KMS-11 (cell line): ENCODE measurements around the gene SV2C.
A peak's percentile ranks its signal among the peaks of the same experiment; 100 is the strongest.

Experiments used
- H2AFZ ChIP-seq: fragments of 200-600 bp; sonication (generic); 2 replicates; pipeline ENCODE4 v1.6.1; 2016; ENCODE audit warnings: antibody characterized with exemption, mixed run types, low read depth
- H3K27ac ChIP-seq: fragments of 200-600 bp; sonication (generic); 2 replicates; pipeline ENCODE4 v1.6.1; 2016; ENCODE audit warnings: mild to moderate bottlenecking, mixed run types
- H3K27me3 ChIP-seq: fragments of 200-600 bp; sonication (generic); 2 replicates; pipeline ENCODE4 v1.6.1; 2017; ENCODE audit warnings: mild to moderate bottlenecking, low read depth, mixed run types, moderate library complexity; ENCODE audit not compliant: insufficient read depth
- H3K36me3 ChIP-seq: fragments of 200-600 bp; sonication (generic); 2 replicates; pipeline ENCODE4 v1.6.1; 2017; ENCODE audit warnings: mild to moderate bottlenecking, mixed run types; ENCODE audit not compliant: insufficient read depth
- H3K4me1 ChIP-seq: fragments of 200-600 bp; sonication (generic); 2 replicates; pipeline ENCODE4 v1.6.1; 2016; ENCODE audit warnings: mild to moderate bottlenecking, low read depth, mixed run types; ENCODE audit not compliant: poor library complexity, severe bottlenecking
- H3K4me2 ChIP-seq: fragments of 200-600 bp; sonication (generic); 2 replicates; pipeline ENCODE4 v1.7.0; 2016; ENCODE audit warnings: mild to moderate bottlenecking, mixed run types
- H3K4me3 ChIP-seq: fragments of 200-600 bp; sonication (generic); IDR thresholded peaks from 2 replicates; pipeline ENCODE4 v1.6.1; 2017; ENCODE audit warnings: low read depth, low read length, mixed read lengths; ENCODE audit not compliant: insufficient read depth
- H3K79me2 ChIP-seq: fragments of 200-600 bp; sonication (generic); 2 replicates; pipeline ENCODE4 v1.6.1; 2016; ENCODE audit warnings: low read depth, mixed run types; ENCODE audit not compliant: insufficient read depth
- H3K9ac ChIP-seq: fragments of 200-600 bp; sonication (generic); 2 replicates; pipeline ENCODE4 v1.6.1; 2016; ENCODE audit warnings: mild to moderate bottlenecking, mixed run types
- H4K20me1 ChIP-seq: fragments of 200-600 bp; sonication (generic); 2 replicates; pipeline ENCODE4 v1.6.1; 2016; ENCODE audit warnings: mild to moderate bottlenecking, mixed run types; ENCODE audit not compliant: insufficient read depth
- TF ChIP-seq, protein P1 (sequence below): fragments of 200-600 bp; sonication (generic); conservative IDR thresholded peaks from 2 replicates; pipeline ENCODE4 v1.6.1; 2017; ENCODE audit warnings: low read depth, mild to moderate bottlenecking, antibody characterized with exemption, low read length, moderate library complexity, mixed read lengths

Gene SV2C

DNA sequence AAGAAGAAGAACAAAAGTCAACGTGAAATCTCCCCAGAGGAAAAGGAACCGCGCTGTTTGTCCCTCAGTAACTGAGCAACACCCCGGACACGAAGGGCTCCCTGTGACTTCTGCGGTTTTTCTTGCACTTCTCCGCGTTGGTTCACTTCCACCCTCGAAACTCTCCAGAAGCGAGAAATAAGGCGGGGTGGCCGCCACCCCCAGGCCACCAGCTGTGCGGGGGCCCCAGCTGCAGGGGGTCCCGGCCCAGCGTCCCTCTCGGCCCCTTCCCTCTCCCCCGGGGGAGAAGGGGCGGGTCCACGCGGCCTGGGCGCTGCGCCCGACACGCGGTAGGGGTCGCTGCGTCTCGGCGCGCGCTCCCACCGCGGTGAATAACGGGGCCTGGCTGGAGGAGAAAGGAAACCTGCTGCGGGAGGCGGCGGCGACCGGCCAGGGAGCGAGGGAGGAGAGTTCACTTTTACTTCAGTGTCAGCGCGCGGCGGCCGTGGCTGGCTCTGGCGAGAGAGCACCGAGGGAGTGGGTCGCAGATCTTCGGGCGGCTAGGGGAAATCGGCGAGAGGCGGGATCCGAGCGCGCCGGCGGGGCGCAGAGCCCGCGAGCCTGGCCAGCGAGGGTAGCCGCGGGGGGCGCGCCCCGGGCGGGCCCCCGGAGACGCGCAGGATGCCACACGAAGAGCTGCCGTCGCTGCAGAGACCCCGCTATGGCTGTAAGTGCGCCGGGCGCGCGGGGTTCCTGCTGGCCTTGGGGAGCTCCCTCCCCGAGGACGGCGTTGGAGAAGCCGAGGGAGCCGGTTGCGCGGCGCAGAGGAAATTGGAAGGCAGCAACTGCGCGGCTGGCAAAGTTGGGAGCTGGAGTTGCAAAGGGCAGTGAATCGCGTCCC is 319.9 kb downstream of the SV2C start, which contains the start of gene IQGAP2:
TSS of gene IQGAP2 (plus strand) at position 400 of the 880 bp plus-strand sequence. CDS start at position 661, 261 bp downstream.
- Histone ChIP-seq H3K36me3 (no peaks in the 10 kb centered on the region), H3K4me2 (peak within 1 kb of the TSS; percentile 82), H4K20me1 (no peaks in the 10 kb centered on the region), H3K79me2 (peaks cover 48% of the 10 kb centered on the region), H3K27me3 (no peaks in the 10 kb centered on the region), H3K27ac (peak within 1 kb of the TSS; percentile 98), H3K9ac (peak within 1 kb of the TSS; percentile 96), H2AFZ (peak within 1 kb of the TSS; percentile 51), H3K4me1 (peaks cover 44% of the 10 kb centered on the region), H3K4me3 (no peak within 1 kb of the TSS)
- TF ChIP-seq, protein P1, sequence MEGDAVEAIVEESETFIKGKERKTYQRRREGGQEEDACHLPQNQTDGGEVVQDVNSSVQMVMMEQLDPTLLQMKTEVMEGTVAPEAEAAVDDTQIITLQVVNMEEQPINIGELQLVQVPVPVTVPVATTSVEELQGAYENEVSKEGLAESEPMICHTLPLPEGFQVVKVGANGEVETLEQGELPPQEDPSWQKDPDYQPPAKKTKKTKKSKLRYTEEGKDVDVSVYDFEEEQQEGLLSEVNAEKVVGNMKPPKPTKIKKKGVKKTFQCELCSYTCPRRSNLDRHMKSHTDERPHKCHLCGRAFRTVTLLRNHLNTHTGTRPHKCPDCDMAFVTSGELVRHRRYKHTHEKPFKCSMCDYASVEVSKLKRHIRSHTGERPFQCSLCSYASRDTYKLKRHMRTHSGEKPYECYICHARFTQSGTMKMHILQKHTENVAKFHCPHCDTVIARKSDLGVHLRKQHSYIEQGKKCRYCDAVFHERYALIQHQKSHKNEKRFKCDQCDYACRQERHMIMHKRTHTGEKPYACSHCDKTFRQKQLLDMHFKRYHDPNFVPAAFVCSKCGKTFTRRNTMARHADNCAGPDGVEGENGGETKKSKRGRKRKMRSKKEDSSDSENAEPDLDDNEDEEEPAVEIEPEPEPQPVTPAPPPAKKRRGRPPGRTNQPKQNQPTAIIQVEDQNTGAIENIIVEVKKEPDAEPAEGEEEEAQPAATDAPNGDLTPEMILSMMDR = peak; percentile 76
